HepG2 (cell line): ENCODE data around the gene SRRT. TPM values are rescaled to one million over a fixed set of nuclear protein-coding genes. Genes with fewer than 3 reads are reported as not detected.

Experiments used
- ARID4A ChIP-seq: sonication (generic); formaldehyde crosslinking; IDR thresholded peaks from 2 replicates; pipeline ENCODE4 v1.5.0; 2020; ENCODE audit warnings: mild to moderate bottlenecking, missing genetic modification reagents, borderline replicate concordance
- CBX1 ChIP-seq: IDR thresholded peaks from one replicate; pipeline ENCODE4 v1.6.1; 2016; ENCODE audit warnings: antibody characterized with exemption, low read depth
- CENPT ChIP-seq: sonication (generic); formaldehyde crosslinking; IDR thresholded peaks from 2 replicates; pipeline ENCODE4 v1.8.0; 2022; ENCODE audit warnings: low read depth, mild to moderate bottlenecking, moderate library complexity, missing genetic modification reagents
- E2F2 ChIP-seq: sonication (generic); formaldehyde crosslinking; IDR thresholded peaks from 2 replicates; pipeline ENCODE4 v1.4.0; 2020; ENCODE audit warnings: missing genetic modification reagents, borderline replicate concordance
- ESRRA ChIP-seq: sonication (generic); formaldehyde crosslinking; IDR thresholded peaks from 2 replicates; pipeline ENCODE4 v1.5.1; 2020; ENCODE audit warnings: mild to moderate bottlenecking, low read depth, missing genetic modification reagents
- ISL2 ChIP-seq: sonication (generic); formaldehyde crosslinking; IDR thresholded peaks from 2 replicates; pipeline ENCODE4 v1.5.0; 2020; ENCODE audit warnings: missing genetic modification reagents
- KDM5B ChIP-seq: sonication (generic); formaldehyde crosslinking; IDR thresholded peaks from 2 replicates; pipeline ENCODE4 v1.4.0; 2020; ENCODE audit warnings: missing genetic modification reagents, mild to moderate bottlenecking, borderline replicate concordance
- NR2F1 ChIP-seq, 2 experiments: fragments of 450-650 bp in 1 of 2; formaldehyde crosslinking in 1 of 2; IDR thresholded peaks; 2 replicates each; pipeline versions ENCODE4 v1.5.0 to v1.6.1; 2016 to 2020; ENCODE audit warnings: mild to moderate bottlenecking in 1 of 2, missing compliant biosample characterization in 1 of 2, missing genetic modification reagents in 1 of 2, moderate library complexity in 1 of 2
- POGZ ChIP-seq: sonication (generic); formaldehyde crosslinking; IDR thresholded peaks from 2 replicates; pipeline ENCODE4 v1.4.0; 2020; ENCODE audit warnings: mild to moderate bottlenecking, missing genetic modification reagents
- POLR2G ChIP-seq: fragments of 200-400 bp; formaldehyde crosslinking; IDR thresholded peaks from 2 replicates; pipeline ENCODE4 v1.6.1; 2018; ENCODE audit warnings: mild to moderate bottlenecking, low read depth, low read length, moderate library complexity
- RFXAP ChIP-seq: sonication (generic); formaldehyde crosslinking; IDR thresholded peaks from 2 replicates; pipeline ENCODE4 v1.4.0; 2020; ENCODE audit warnings: missing genetic modification reagents, borderline replicate concordance
- SKIL ChIP-seq: sonication (generic); formaldehyde crosslinking; IDR thresholded peaks from 2 replicates; pipeline ENCODE4 v1.8.0; 2022; ENCODE audit warnings: missing genetic modification reagents, mild to moderate bottlenecking, moderate library complexity, borderline replicate concordance
- SNAI1 ChIP-seq: sonication (generic); formaldehyde crosslinking; IDR thresholded peaks from 2 replicates; pipeline ENCODE4 v1.5.0; 2020; ENCODE audit warnings: mild to moderate bottlenecking, missing genetic modification reagents, borderline replicate concordance
- YY1 ChIP-seq: IDR thresholded peaks from 2 replicates; pipeline ENCODE4 v1.6.1; 2011; ENCODE audit warnings: low read length, low read depth, moderate library complexity, mild to moderate bottlenecking; ENCODE audit not compliant: insufficient read depth, insufficient replicate concordance
- ZNF292 ChIP-seq: sonication (generic); formaldehyde crosslinking; IDR thresholded peaks from 2 replicates; pipeline ENCODE4 v1.8.1; 2022; ENCODE audit warnings: mild to moderate bottlenecking, low read depth, missing genetic modification reagents, borderline replicate concordance
- ZNF383 ChIP-seq: sonication (generic); formaldehyde crosslinking; IDR thresholded peaks from 2 replicates; pipeline ENCODE4 v1.4.0; 2020; ENCODE audit warnings: missing genetic modification reagents, mild to moderate bottlenecking, borderline replicate concordance
- ZNF777 ChIP-seq: sonication (generic); formaldehyde crosslinking; IDR thresholded peaks from 2 replicates; pipeline ENCODE4 v1.4.0; 2020; ENCODE audit warnings: missing genetic modification reagents
- ZNF782 ChIP-seq: sonication (generic); formaldehyde crosslinking; IDR thresholded peaks from 2 replicates; pipeline ENCODE4 v1.4.0; 2020; ENCODE audit warnings: missing genetic modification reagents, mild to moderate bottlenecking, borderline replicate concordance
- polyA plus RNA-seq, 8 experiments: library from polyadenylated mRNA; depleted of rRNA in 3 of 8; stranded (reverse) in 7 of 8; unstranded in 1 of 8; fragments of >200 nt; fragmentation: Illumina TruSeq in 4 of 8; extraction: Trizol in 4 of 8; gene quantifications; 2 replicates each; pipeline versions ENCODE4 v1.2.1 to v1.2.3, GENCODE V29; 2011 to 2016; ENCODE audit warnings: low read depth in 4 of 8, missing spikeins in 1 of 8, mixed read lengths in 1 of 8; ENCODE audit not compliant: insufficient read depth in 1 of 8
- total RNA-seq, 5 experiments: library from RNA; depleted of rRNA; stranded (reverse); fragments of >200 nt; fragmentation: Illumina TruSeq; extraction: Trizol; gene quantifications; 2 replicates each; pipeline ENCODE4 v1.2.3, GENCODE V29; 2016; ENCODE audit warnings: low read depth in 1 of 5

Gene SRRT
- total and polyA plus RNA-seq, 2 of the 13 experiments (the other 11 are each of a cell fraction or from before 2014, with no cell fraction given) = 26.2 to 106 TPM

GRCh38 chr7:100827330-100828226 lies 47.3 kb upstream of the SRRT start, which contains the start of gene EPHB4 (continued):
- TF ChIP-seq SKIL = no peak
- no peak; the same call in 1 of the 2 replicates for TF ChIP-seq RFXAP (CRISPR knock-in tag)
- peak; percentile 57; the same call in 1 of the 2 replicates for TF ChIP-seq ISL2
- 0 out of 2 replicates have a peak, but pooled peaks have one; percentile 75 for TF ChIP-seq SNAI1 (CRISPR knock-in tag)
- peak; percentile 89 for TF ChIP-seq ZNF777 (CRISPR knock-in tag)
- TF ChIP-seq NR2F1 (CRISPR knock-in tag; IDR thresholded peaks at IDR 0.05) = peak in 1 of 2 experiments; percentile 19; a peak in 1 of 4 replicates
- TF ChIP-seq YY1 = peak; percentile 53
- TF ChIP-seq ZNF292 (CRISPR knock-in tag) = 0 out of 2 replicates have a peak, but pooled peaks have one; percentile 46
- peak; percentile 68; the same call in 1 of the 2 replicates for TF ChIP-seq KDM5B (CRISPR knock-in tag)
- TF ChIP-seq E2F2 (CRISPR knock-in tag) = peak; percentile 50; the same call in 1 of the 2 replicates
- no peak for TF ChIP-seq CENPT
- 0 out of 2 replicates have a peak, but pooled peaks have one; percentile 36 for TF ChIP-seq ZNF782
- TF ChIP-seq POLR2G = peak; percentile 77
- TF ChIP-seq POGZ (CRISPR knock-in tag) = peak; percentile 66; the same call in 1 of the 2 replicates
- peak; percentile 55; the same call in 1 of the 2 replicates for TF ChIP-seq ARID4A (CRISPR knock-in tag)
- TF ChIP-seq ESRRA (CRISPR knock-in tag) = peak; percentile 67; the same call in 1 of the 2 replicates
- peak; percentile 41 for TF ChIP-seq CBX1
- no peak for TF ChIP-seq ZNF383 (CRISPR knock-in tag)
